Left ventricle myocardium inferior (tissue), 1 donor: ENCODE data around the gene AP2B1. TPM values are rescaled to one million over a fixed set of nuclear protein-coding genes. Genes with fewer than 3 reads are reported as not detected.

Source experiments
- DNase-seq: peaks from one replicate; pipeline ENCODE4 v3.0.0-alpha.2; 2020
- H3K27ac ChIP-seq: fragments of 200-600 bp; replicated peaks from 2 replicates; pipeline ENCODE4 v1.8.0; 2021
- H3K27me3 ChIP-seq: fragments of 200-600 bp; 2 replicates; pipeline ENCODE4 v1.8.0; 2021; ENCODE audit warnings: low read depth
- H3K36me3 ChIP-seq: fragments of 200-600 bp; 2 replicates; pipeline ENCODE4 v1.8.0; 2021
- H3K4me1 ChIP-seq: fragments of 200-600 bp; 2 replicates; pipeline ENCODE4 v1.8.0; 2021
- H3K4me3 ChIP-seq: fragments of 200-600 bp; 2 replicates; pipeline ENCODE4 v1.8.0; 2021; ENCODE audit warnings: mild to moderate bottlenecking, moderate library complexity
- H3K9me3 ChIP-seq: fragments of 200-600 bp; replicated peaks from 2 replicates; pipeline ENCODE4 v1.8.0; 2021
- intact Hi-C: fragments of 100-400 bp; cut with micrococcal nuclease; formaldehyde crosslinking; loops from one replicate; pipeline ENCODE4 v1.11.0; 2022
- total RNA-seq: library from RNA; stranded (reverse); fragmentation: NEBNext Ultra II Directional; extraction: Animal tissue kit (Norgen Biotek cat#: 25700); gene quantifications from one replicate; pipeline ENCODE4 v1.2.1, GENCODE V29; 2021
- TF ChIP-seq, protein P1 (sequence below): fragments of 200-600 bp; IDR thresholded peaks from 2 replicates; pipeline ENCODE4 v1.8.0; 2021; ENCODE audit warnings: antibody characterized with exemption, mild to moderate bottlenecking, borderline replicate concordance
- donor health status: DM: no; HTN: yes; CAD: no; lungs with severe emphysema.

Gene AP2B1
- total RNA-seq, 1 donor from 2014 or later: 113 TPM

DNA sequence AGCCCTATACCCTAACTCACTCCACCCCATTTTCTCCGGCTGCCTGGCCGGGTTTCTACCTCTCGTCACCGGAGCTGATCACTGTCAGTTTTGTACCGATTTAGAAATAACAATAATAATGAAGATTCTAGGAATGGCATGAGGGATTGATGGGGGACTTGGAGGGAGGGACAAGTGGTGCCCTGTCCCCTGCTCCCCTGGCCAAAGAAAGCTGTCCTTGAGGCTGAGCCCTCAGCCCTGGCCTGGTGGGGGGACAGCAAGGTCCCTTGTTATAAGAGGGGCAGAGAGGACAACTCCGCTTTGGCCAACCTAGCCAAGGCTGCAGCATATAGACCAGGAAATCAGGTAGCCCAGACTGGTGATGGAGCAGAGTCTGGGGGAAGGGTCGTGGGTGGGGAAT lies 155.4 kb downstream of the AP2B1 start:
- Histone ChIP-seq H3K9me3 (no peaks in the 10 kb centered on the region), H3K4me3 (no peak overlapping the region), H3K4me1 (peaks cover 14% of the 10 kb centered on the region), H3K36me3 (no peaks in the 10 kb centered on the region), H3K27me3 (peaks cover 72% of the 10 kb centered on the region), H3K27ac (no peak overlapping the region)
- TF ChIP-seq, protein P1, sequence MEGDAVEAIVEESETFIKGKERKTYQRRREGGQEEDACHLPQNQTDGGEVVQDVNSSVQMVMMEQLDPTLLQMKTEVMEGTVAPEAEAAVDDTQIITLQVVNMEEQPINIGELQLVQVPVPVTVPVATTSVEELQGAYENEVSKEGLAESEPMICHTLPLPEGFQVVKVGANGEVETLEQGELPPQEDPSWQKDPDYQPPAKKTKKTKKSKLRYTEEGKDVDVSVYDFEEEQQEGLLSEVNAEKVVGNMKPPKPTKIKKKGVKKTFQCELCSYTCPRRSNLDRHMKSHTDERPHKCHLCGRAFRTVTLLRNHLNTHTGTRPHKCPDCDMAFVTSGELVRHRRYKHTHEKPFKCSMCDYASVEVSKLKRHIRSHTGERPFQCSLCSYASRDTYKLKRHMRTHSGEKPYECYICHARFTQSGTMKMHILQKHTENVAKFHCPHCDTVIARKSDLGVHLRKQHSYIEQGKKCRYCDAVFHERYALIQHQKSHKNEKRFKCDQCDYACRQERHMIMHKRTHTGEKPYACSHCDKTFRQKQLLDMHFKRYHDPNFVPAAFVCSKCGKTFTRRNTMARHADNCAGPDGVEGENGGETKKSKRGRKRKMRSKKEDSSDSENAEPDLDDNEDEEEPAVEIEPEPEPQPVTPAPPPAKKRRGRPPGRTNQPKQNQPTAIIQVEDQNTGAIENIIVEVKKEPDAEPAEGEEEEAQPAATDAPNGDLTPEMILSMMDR: no peak
- DNase-seq: no peak
- intact Hi-C loops: no loop called here

DNA sequence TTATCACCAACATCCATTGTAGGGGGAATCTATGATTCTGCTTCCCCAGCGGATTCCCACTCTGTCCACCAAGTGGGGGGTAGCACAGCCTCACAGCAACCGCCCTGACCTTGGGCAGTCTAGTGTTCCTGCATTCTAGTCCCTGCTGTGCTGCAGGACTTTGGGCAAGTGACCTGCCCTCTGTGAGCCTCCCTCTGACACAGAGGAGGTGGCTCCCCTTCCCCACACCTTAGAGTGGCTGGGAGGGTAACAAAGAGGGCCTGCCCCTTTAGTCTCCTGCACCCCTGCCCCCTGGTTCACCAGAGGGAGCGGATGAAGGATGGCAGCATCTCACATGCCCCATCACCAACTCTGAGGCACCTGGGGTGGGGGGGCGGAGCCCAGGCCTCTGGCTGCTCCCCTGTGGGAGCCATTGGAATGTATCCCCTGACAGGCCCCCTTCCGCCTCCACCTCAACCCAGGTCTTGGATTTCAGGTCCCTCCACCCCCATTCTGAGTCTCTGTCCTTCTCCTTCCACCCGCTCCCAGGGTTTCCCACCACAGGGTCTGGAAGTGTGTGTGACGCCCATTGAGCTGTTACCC lies 155.9 kb downstream of the AP2B1 start:
- no peaks in the 10 kb centered on the region for H3K36me3 ChIP-seq
- H3K9me3 ChIP-seq: no peaks in the 10 kb centered on the region
- intact Hi-C loops: no loop called here
- peaks cover 19% of the 10 kb centered on the region for H3K4me1 ChIP-seq
- H3K27me3 ChIP-seq: peaks cover 77% of the 10 kb centered on the region
- DNase-seq: no peak
- no peak overlapping the region for H3K4me3 ChIP-seq
- no peak overlapping the region for H3K27ac ChIP-seq
- TF ChIP-seq, protein P1: no peak

DNA sequence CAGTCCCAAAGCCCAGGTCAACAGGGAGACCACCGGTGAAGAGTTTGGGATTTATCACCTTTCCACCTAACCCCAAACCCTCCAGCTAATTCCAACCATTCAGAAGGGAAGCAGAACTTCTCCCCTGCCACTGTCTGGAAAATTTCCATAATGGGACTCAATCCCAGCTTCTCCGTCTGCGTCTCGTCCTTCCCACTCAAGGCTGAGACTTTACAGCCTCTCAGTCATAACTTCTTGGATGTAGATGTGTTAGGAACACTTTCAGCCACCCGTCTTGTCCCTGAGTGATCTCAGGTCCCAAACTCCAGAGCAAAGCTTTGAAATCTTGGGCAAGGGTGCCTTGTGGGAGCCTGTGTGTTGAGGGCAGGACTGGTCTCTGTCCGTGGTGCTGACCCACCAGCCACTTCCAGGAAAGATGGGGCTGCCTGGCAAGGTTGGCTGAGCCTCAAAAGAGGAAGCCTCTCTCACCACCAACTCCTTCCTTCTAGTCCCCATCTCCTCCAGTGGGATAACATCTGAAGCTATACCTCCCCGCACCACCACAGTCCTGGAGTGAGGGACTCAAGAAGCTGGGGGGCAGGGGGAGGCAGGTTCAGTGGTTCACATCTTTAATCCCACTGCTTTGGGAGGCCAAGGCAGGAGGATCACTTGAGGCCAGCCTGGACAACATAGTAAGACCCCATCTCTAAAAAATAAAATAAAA lies 156.7 kb downstream of the AP2B1 start:
- TF ChIP-seq, protein P1: no peak
- Histone ChIP-seq H3K27me3 (peaks cover 85% of the 10 kb centered on the region), H3K27ac (no peak overlapping the region), H3K4me1 (peaks cover 25% of the 10 kb centered on the region), H3K9me3 (no peaks in the 10 kb centered on the region), H3K36me3 (no peaks in the 10 kb centered on the region), H3K4me3 (no peak overlapping the region)
- DNase-seq: no peak
- intact Hi-C loops: no loop called here

- TF ChIP-seq, protein P1: no peak
- intact Hi-C loops: loop anchor here (5.0 kb wide), 1 partner anchor 133 kb away; no protein-coding TSS in a partner anchor
- Histone ChIP-seq H3K36me3 (no peaks in the 10 kb centered on the region), H3K27me3 (peaks cover 95% of the 10 kb centered on the region), H3K4me3 (no peak overlapping the region), H3K27ac (no peak overlapping the region), H3K9me3 (no peaks in the 10 kb centered on the region), H3K4me1 (peaks cover 27% of the 10 kb centered on the region)
- no peak for DNase-seq
These were observed 157.7 kb downstream of the AP2B1 start for GRCh38 chr17:35744830-35745229.

- intact Hi-C loops: loop anchor here (5.0 kb wide), 1 partner anchor 133 kb away; no protein-coding TSS in a partner anchor
- Histone ChIP-seq H3K27ac (no peak overlapping the region), H3K27me3 (peaks cover 99% of the 10 kb centered on the region), H3K4me1 (peaks cover 31% of the 10 kb centered on the region), H3K4me3 (no peak overlapping the region), H3K36me3 (no peaks in the 10 kb centered on the region), H3K9me3 (no peaks in the 10 kb centered on the region)
- TF ChIP-seq, protein P1: no peak
- DNase-seq: no peak
These were observed 158.1 kb downstream of the AP2B1 start for GRCh38 chr17:35745246-35745645.
